OCI-LY3 (cell line): ENCODE measurements around the gene ACSF3.

Experiments used
- H2AFZ ChIP-seq: fragments of 200-600, 300-600 bp; shearing (Covaris generic); 2 replicates; pipeline ENCODE4 v1.6.0; 2014; ENCODE audit warnings: antibody characterized with exemption, low read depth, low read length
- H3K27ac ChIP-seq: fragments of 200-600, 300-600 bp; sonication (generic); 2 replicates; pipeline ENCODE4 v1.5.1; 2014; ENCODE audit warnings: mild to moderate bottlenecking, low read length, moderate library complexity, mixed read lengths
- H3K27me3 ChIP-seq: fragments of 200-600, 300-600 bp; sonication (generic); 2 replicates; pipeline ENCODE4 v1.6.1; 2014; ENCODE audit warnings: low read depth, low read length, mixed read lengths
- H3K36me3 ChIP-seq: fragments of 200-600, 300-600 bp; sonication (generic); replicated peaks from 2 replicates; pipeline ENCODE3; 2014; ENCODE audit warnings: low read depth, low read length, mixed read lengths
- H3K4me1 ChIP-seq: fragments of 300-600, 200-600 bp; sonication (generic); 2 replicates; pipeline ENCODE4 v1.6.1; 2014; ENCODE audit warnings: low read length, mixed read lengths
- H3K4me2 ChIP-seq: fragments of 200-600, 300-600 bp; sonication (generic); 2 replicates; pipeline ENCODE4 v1.6.1; 2014; ENCODE audit warnings: low read length, mixed read lengths
- H3K4me3 ChIP-seq: fragments of 300-600, 200-600 bp; sonication (generic); 2 replicates; pipeline ENCODE4 v1.5.1; 2014; ENCODE audit warnings: antibody characterized with exemption, mild to moderate bottlenecking, low read length, moderate library complexity
- H3K79me2 ChIP-seq: fragments of 300-600, 200-600 bp; shearing (Covaris generic); 2 replicates; pipeline ENCODE4 v1.6.1; 2014; ENCODE audit warnings: mild to moderate bottlenecking, low read length, mixed read lengths
- H3K9ac ChIP-seq: fragments of 300-600, 200-600 bp; shearing (Covaris generic); 2 replicates; pipeline ENCODE4 v1.6.0; 2014; ENCODE audit warnings: mild to moderate bottlenecking, low read length, moderate library complexity
- H3K9me3 ChIP-seq: fragments of 200-600, 300-600 bp; shearing (Covaris generic); 2 replicates; pipeline ENCODE4 v1.6.1; 2014; ENCODE audit warnings: low read length, mixed read lengths; ENCODE audit not compliant: insufficient read depth
- H4K20me1 ChIP-seq: fragments of 200-600, 300-600 bp; sonication (generic); 2 replicates; pipeline ENCODE4 v1.6.1; 2016; ENCODE audit warnings: low read length, mixed read lengths; ENCODE audit not compliant: insufficient read depth
- CTCF ChIP-seq: fragments of 200-600, 300-600 bp; sonication (generic); IDR thresholded peaks from 2 replicates; pipeline ENCODE4 v1.5.1; 2014; ENCODE audit warnings: antibody characterized with exemption, low read length, low read depth
- EZH2phosphoT487 ChIP-seq: fragments of 200-600 bp; shearing (Covaris generic); IDR thresholded peaks from 2 replicates; pipeline ENCODE4 v1.6.1; 2018; ENCODE audit warnings: antibody characterized with exemption, mixed run types, low read depth

ACSF3 gene

GRCh38 chr16:89061590-89062380, 31.9 kb upstream of the ACSF3 start:
- Histone ChIP-seq H3K27me3 (no peaks in the 10 kb centered on the region), H3K4me3 (peak overlapping the region; percentile 78), H3K36me3 (peaks cover 6% of the 10 kb centered on the region), H3K79me2 (peaks cover 49% of the 10 kb centered on the region), H3K4me2 (peak overlapping the region; percentile 95), H2AFZ (no peak overlapping the region), H3K9ac (peak overlapping the region; percentile 99), H3K4me1 (peaks cover 85% of the 10 kb centered on the region), H4K20me1 (no peaks in the 10 kb centered on the region), H3K27ac (peak overlapping the region; percentile 99), H3K9me3 (no peaks in the 10 kb centered on the region)
- TF ChIP-seq EZH2phosphoT487 (no peak), CTCF (no peak)

GRCh38 chr16:89062389-89063345, 31.0 kb upstream of the ACSF3 start:
- Histone ChIP-seq H3K4me2 (peak overlapping the region; percentile 95), H2AFZ (no peak overlapping the region), H3K36me3 (peaks cover 6% of the 10 kb centered on the region), H3K4me3 (peak overlapping the region; percentile 78), H3K79me2 (peaks cover 49% of the 10 kb centered on the region), H3K9ac (peak overlapping the region; percentile 99), H3K27ac (peak overlapping the region; percentile 99), H3K9me3 (no peaks in the 10 kb centered on the region), H4K20me1 (no peaks in the 10 kb centered on the region), H3K27me3 (no peaks in the 10 kb centered on the region), H3K4me1 (peaks cover 94% of the 10 kb centered on the region)
- TF ChIP-seq EZH2phosphoT487, result no peak

- Histone ChIP-seq H3K79me2 (peaks cover 49% of the 10 kb centered on the region), H3K9me3 (no peaks in the 10 kb centered on the region), H3K4me3 (peak overlapping the region; percentile 78), H2AFZ (no peak overlapping the region), H3K27me3 (no peaks in the 10 kb centered on the region), H3K4me1 (peaks cover 85% of the 10 kb centered on the region), H3K36me3 (peaks cover 2% of the 10 kb centered on the region), H3K4me2 (peak overlapping the region; percentile 95), H3K9ac (peak overlapping the region; percentile 99), H3K27ac (peak overlapping the region; percentile 99), H4K20me1 (no peaks in the 10 kb centered on the region)
- TF ChIP-seq CTCF (no peak), EZH2phosphoT487 (no peak)
These were observed 29.8 kb upstream of the ACSF3 start for GRCh38 chr16:89063768-89064320.

- Histone ChIP-seq H3K36me3 (no peaks in the 10 kb centered on the region), H3K27me3 (no peaks in the 10 kb centered on the region), H3K9ac (peak overlapping the region; percentile 99), H3K27ac (peak overlapping the region; percentile 99), H3K4me1 (peaks cover 75% of the 10 kb centered on the region), H3K9me3 (no peaks in the 10 kb centered on the region), H3K79me2 (peaks cover 49% of the 10 kb centered on the region), H3K4me2 (peak overlapping the region; percentile 95), H3K4me3 (peak overlapping the region; percentile 78), H2AFZ (no peak overlapping the region), H4K20me1 (no peaks in the 10 kb centered on the region)
- no peak for TF ChIP-seq EZH2phosphoT487
These were observed 28.8 kb upstream of the ACSF3 start for GRCh38 chr16:89064606-89065457.
